Measurements from ENCODE around the gene PCBP4.

- TF ChIP-seq CTCF (IDR thresholded peaks at IDR 0.05) (no peak), POLR2A (IDR thresholded peaks at IDR 0.05) (no peak), EP300 (IDR thresholded peaks at IDR 0.05) (no peak)
Measured at GRCh38 chr3:51955175-51955892, 11.9 kb downstream of the PCBP4 start, which contains the start of gene GPR62.
